Smooth muscle cell (in vitro differentiated cells): ENCODE measurements around the gene AREL1. TPM values are rescaled to one million over a fixed set of nuclear protein-coding genes. Genes with fewer than 3 reads are reported as not detected.

ENCODE experiments used
- DNase-seq: peaks from one replicate; lab custom pipeline; 2025; ENCODE audit not compliant: unreplicated experiment; lab: John Stamatoyannopoulos, UW
- H2AFZ ChIP-seq: fragments of 200-600 bp; sonication (generic); 2 replicates; pipeline ENCODE4 v1.6.0; 2016; ENCODE audit warnings: antibody characterized with exemption, low read depth, mild to moderate bottlenecking
- H3F3A ChIP-seq: fragments of 200-600 bp; sonication (generic); 2 replicates; pipeline ENCODE4 v1.6.0; 2017; ENCODE audit warnings: antibody characterized with exemption, low read depth
- H3K27ac ChIP-seq: fragments of 200-600 bp; sonication (generic); 2 replicates; pipeline ENCODE4 v1.5.1; 2016; ENCODE audit warnings: low read depth, mild to moderate bottlenecking
- H3K27me3 ChIP-seq: fragments of 200-600 bp; sonication (generic); 2 replicates; pipeline ENCODE4 v1.6.1; 2016; ENCODE audit warnings: low read depth, mild to moderate bottlenecking
- H3K36me3 ChIP-seq: fragments of 200-600 bp; sonication (generic); 2 replicates; pipeline ENCODE4 v1.5.1; 2016; ENCODE audit warnings: low read depth
- H3K4me1 ChIP-seq: fragments of 200-600 bp; sonication (generic); 2 replicates; pipeline ENCODE4 v1.5.1; 2016; ENCODE audit warnings: low read depth
- H3K4me2 ChIP-seq: fragments of 200-600 bp; sonication (generic); 2 replicates; pipeline ENCODE4 v1.6.0; 2016; ENCODE audit warnings: mild to moderate bottlenecking
- H3K4me3 ChIP-seq: fragments of 200-600 bp; sonication (generic); 2 replicates; pipeline ENCODE4 v1.5.1; 2016; ENCODE audit warnings: mild to moderate bottlenecking
- H3K79me2 ChIP-seq: fragments of 200-600 bp; sonication (generic); 2 replicates; pipeline ENCODE4 v1.6.0; 2016; ENCODE audit warnings: low read depth, mild to moderate bottlenecking
- H3K9ac ChIP-seq: fragments of 200-600 bp; sonication (generic); 2 replicates; pipeline ENCODE4 v1.6.0; 2016; ENCODE audit warnings: low read depth
- H3K9me3 ChIP-seq: fragments of 200-600 bp; sonication (generic); replicated peaks from 2 replicates; pipeline ENCODE4 v1.5.1; 2016; ENCODE audit warnings: low read depth
- H4K20me1 ChIP-seq: fragments of 200-600 bp; sonication (generic); 2 replicates; pipeline ENCODE4 v1.6.0; 2016; ENCODE audit warnings: low read depth
- CTCF ChIP-seq: fragments of 200-600 bp; sonication (generic); IDR thresholded peaks from 2 replicates; pipeline ENCODE4 v1.5.1; 2017; ENCODE audit warnings: borderline replicate concordance, mild to moderate bottlenecking, antibody characterized with exemption; ENCODE audit not compliant: insufficient read depth, poor library complexity, severe bottlenecking
- WGBS: methylation state at CpG from one replicate; pipeline ENCODE4 v1.1.7; 2016; ENCODE audit warnings: low lambda C conversion rate; 5-methylcytosine and 5-hydroxymethylcytosine counted together
- polyA plus RNA-seq: library from polyadenylated mRNA; unstranded; fragments of >200 nt; fragmentation: Nextera tagmentation; extraction: Ambion mirVana; gene quantifications from 2 replicates; pipeline ENCODE4 v1.2.1, GENCODE V29; 2016
- total RNA-seq: library from RNA; depleted of rRNA; stranded (reverse); fragments of >200 nt; gene quantifications from 2 replicates; pipeline ENCODE4 v1.2.3, GENCODE V29; 2014

AREL1 gene
- total and polyA plus RNA-seq, 2 experiments from 2014 or later = 9.4 to 33.5 TPM

DNA sequence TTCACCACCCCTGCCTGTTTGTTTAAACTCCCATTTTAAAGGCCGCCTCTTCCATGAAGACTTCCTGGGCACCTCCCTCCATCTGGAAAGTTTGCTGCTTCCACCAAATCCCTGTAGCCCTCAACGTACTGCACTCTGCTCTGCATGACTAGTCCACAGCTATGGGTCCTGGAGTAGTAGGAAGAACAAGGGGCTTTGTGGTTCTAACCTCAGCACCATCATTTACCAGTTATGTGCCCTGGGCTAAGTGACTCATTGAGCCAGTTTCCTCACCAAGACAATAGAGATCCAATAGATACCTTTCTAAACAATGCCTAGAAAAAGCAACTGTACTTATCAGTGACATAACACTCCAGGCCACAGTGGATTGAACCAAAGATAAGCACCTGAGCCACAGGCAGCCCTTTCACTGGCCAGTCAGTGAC is 92.4 kb downstream of the AREL1 start:
- peaks cover 27% of the 10 kb centered on the region for H3K4me1 ChIP-seq

DNA sequence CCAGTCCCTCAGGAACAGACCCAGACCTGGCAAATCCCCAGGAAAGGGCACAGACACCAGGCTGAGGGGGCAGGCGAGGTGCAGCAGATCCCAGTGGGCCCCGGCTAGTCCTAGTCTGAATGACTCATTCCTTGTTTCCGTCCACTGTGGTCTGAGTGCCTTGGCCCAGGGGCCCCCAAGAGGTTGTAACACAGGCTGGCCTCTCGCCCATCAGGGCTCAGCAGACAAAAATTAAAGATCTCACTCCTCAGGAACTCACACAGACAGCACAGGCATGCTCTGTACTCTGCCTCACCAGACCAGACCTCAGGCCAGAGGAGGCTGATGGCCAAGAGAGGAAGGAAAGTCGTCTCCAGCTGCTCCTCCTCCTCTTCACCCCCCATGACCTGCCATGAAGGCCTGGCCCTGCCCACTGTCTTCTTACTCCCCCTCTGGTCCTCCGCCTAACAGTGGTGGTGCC is 93.2 kb downstream of the AREL1 start:
- DNase-seq = peak; percentile 47
- peak overlapping the region; percentile 97 for H3K27ac ChIP-seq
- H3K9me3 ChIP-seq = no peaks in the 10 kb centered on the region
- H3K4me1 ChIP-seq = peaks cover 27% of the 10 kb centered on the region
- 10% methylated on average over 6 of the region's 6 CpGs for WGBS
- H3K79me2 ChIP-seq = no peaks in the 10 kb centered on the region
- H3K27me3 ChIP-seq = no peaks in the 10 kb centered on the region
- H4K20me1 ChIP-seq = no peaks in the 10 kb centered on the region
- peak overlapping the region; percentile 57 for H3K4me2 ChIP-seq
- no peak for TF ChIP-seq CTCF
- H3K9ac ChIP-seq = peak overlapping the region; percentile 82
- H3K4me3 ChIP-seq = no peak overlapping the region
- H3F3A ChIP-seq = peaks cover 52% of the 10 kb centered on the region
- H2AFZ ChIP-seq = no peak overlapping the region
- no peaks in the 10 kb centered on the region for H3K36me3 ChIP-seq

More for the DNA sequence above, 92.4 kb downstream of the AREL1 start:
- H3F3A ChIP-seq = peaks cover 44% of the 10 kb centered on the region
- H3K36me3 ChIP-seq = no peaks in the 10 kb centered on the region
- WGBS = 31% methylated on average over 2 of the region's 2 CpGs
- peak overlapping the region; percentile 57 for H3K4me2 ChIP-seq
- no peak for DNase-seq
- H3K27me3 ChIP-seq = no peaks in the 10 kb centered on the region
- H3K9ac ChIP-seq = peak overlapping the region; percentile 82
- no peaks in the 10 kb centered on the region for H3K79me2 ChIP-seq
- no peaks in the 10 kb centered on the region for H4K20me1 ChIP-seq
- peak overlapping the region; percentile 97 for H3K27ac ChIP-seq
- no peaks in the 10 kb centered on the region for H3K9me3 ChIP-seq
- no peak for TF ChIP-seq CTCF
- H2AFZ ChIP-seq = no peak overlapping the region
- no peak overlapping the region for H3K4me3 ChIP-seq

DNA sequence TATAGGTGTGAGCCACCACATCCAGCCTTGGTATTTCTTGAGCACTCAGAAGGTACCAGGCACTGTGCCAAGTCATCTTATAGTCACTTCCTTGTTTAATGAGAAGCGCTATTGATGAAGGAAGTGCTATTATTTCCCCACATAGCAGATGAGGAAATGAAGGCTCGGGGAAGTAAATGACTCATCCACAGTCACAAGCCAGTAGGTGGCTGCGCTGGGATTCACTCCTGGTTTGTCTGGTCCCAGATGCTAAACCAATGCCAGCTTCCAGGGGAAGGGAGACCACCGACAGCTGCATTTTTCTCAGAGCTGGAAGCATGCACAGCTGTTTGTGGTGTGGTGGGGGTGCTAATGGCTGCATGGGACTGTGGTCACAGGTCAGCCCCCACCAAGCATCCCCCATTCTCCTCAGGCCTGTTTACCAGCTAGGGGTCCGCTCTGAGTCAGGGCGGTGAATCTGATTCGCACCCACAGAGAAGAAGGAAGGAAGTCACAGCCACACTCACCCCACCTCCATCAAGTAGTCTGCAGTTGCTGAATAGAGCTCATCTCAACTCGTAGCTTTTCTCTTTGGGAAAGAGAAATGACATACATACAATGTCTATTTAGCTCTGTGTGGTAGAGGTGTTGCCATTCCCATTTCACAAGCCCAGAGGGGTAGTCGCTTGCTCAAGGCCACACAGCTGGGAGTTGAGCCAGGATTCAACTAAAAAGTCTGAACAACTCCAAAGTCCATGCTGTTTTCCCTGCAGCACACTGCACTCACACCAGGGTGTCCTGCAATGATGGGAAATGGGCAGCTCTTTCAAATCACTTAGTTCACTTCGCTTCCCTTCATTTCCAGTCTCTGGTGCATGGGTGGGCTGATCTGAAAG is 94.6 kb downstream of the AREL1 start:
- Histone ChIP-seq H3K4me2 (peak overlapping the region; percentile 54), H3F3A (peaks cover 62% of the 10 kb centered on the region), H2AFZ (no peak overlapping the region), H4K20me1 (no peaks in the 10 kb centered on the region), H3K27me3 (no peaks in the 10 kb centered on the region), H3K79me2 (no peaks in the 10 kb centered on the region), H3K36me3 (no peaks in the 10 kb centered on the region), H3K4me3 (no peak overlapping the region), H3K9ac (peak overlapping the region; percentile 81), H3K4me1 (peaks cover 27% of the 10 kb centered on the region), H3K9me3 (no peaks in the 10 kb centered on the region), H3K27ac (peak overlapping the region; percentile 97)
- 55% methylated on average over 10 of the region's 10 CpGs for WGBS
- no peak for TF ChIP-seq CTCF
- DNase-seq = no peak
